ENCODE data around the gene GBE1.

Gene GBE1

GRCh38 chr3:81468391-81468790, 293.1 kb downstream of the GBE1 start:
- no peak for DNase-seq (ENCODE audit: low read depth)

- no peak for DNase-seq (ENCODE audit: low read depth)
These were observed 295.3 kb downstream of the GBE1 start for GRCh38 chr3:81466201-81466560.

GRCh38 chr3:81465510-81466200, 295.8 kb downstream of the GBE1 start:
- no peak for DNase-seq (ENCODE audit: low read depth)

GRCh38 chr3:81463781-81464180, 297.7 kb downstream of the GBE1 start:
- DNase-seq (ENCODE audit: low read depth): no peak

- DNase-seq (ENCODE audit: low read depth): no peak
These were observed 298.5 kb downstream of the GBE1 start for GRCh38 chr3:81462921-81463320.

GRCh38 chr3:81459733-81460132, 301.7 kb downstream of the GBE1 start:
- DNase-seq (ENCODE audit: low read depth): no peak

- DNase-seq (ENCODE audit: low read depth): no peak
These were observed 309.0 kb downstream of the GBE1 start for GRCh38 chr3:81452418-81452817.

- DNase-seq (ENCODE audit: low read depth): no peak
These were observed 309.8 kb downstream of the GBE1 start for GRCh38 chr3:81451611-81452010.

GRCh38 chr3:81451140-81451539, 310.3 kb downstream of the GBE1 start:
- DNase-seq (ENCODE audit: low read depth): no peak

GRCh38 chr3:81446806-81447205, 314.6 kb downstream of the GBE1 start:
- no peak for DNase-seq (ENCODE audit: low read depth)

GRCh38 chr3:81445712-81446111, 315.7 kb downstream of the GBE1 start:
- no peak for DNase-seq (ENCODE audit: low read depth)

- no peak for DNase-seq (ENCODE audit: low read depth)
These were observed 316.5 kb downstream of the GBE1 start for GRCh38 chr3:81444817-81445460.

GRCh38 chr3:81443958-81444357, 317.5 kb downstream of the GBE1 start:
- no peak for DNase-seq (ENCODE audit: low read depth)

GRCh38 chr3:81443457-81443782, 318.0 kb downstream of the GBE1 start:
- DNase-seq (ENCODE audit: low read depth): no peak

GRCh38 chr3:81442758-81443456, 318.5 kb downstream of the GBE1 start:
- no peak for DNase-seq (ENCODE audit: low read depth)

- no peak for DNase-seq (ENCODE audit: low read depth)
These were observed 320.8 kb downstream of the GBE1 start for GRCh38 chr3:81440661-81441060.

Data from T-helper 22 cell (primary cell).